Diencephalon (tissue), 1 donor: ENCODE data around the gene FOXF2. TPM values are rescaled to one million over a fixed set of nuclear protein-coding genes. Genes with fewer than 3 reads are reported as not detected.

Experiments used
- small RNA-seq: library from RNA; depleted of rRNA; stranded (forward); fragments of <200 nt; gene quantifications from one replicate; pipeline ENCODE3, GENCODE V24; 2014
- total RNA-seq: library from RNA; depleted of rRNA; stranded (reverse); fragments of >200 nt; gene quantifications from one replicate; pipeline ENCODE4 v1.2.3, GENCODE V29; 2014

The FOXF2 gene
- 2.3 TPM for total RNA-seq

GRCh38 chr6:1389369-1390132 lies at the start of gene FOXF2:
TSS of gene FOXF2 (plus strand) at chr6:1389576. CDS start at chr6:1389948, 372 bp downstream.

Small RNA genes lying within 50 kb of the gene (small RNA-seq; reads per million reads assigned to genes)
- gene MIR6720 = not detected

Other genes starting within 250 kb of the FOXF2 start
- gene FOXQ1, start 77.5 kb upstream of the FOXF2 start, total RNA-seq = 2.8 TPM
- 5.1 TPM for gene FOXC1, start 220.3 kb downstream of the FOXF2 start, total RNA-seq